ENCODE data around the gene APIP.

Gene APIP

DNA sequence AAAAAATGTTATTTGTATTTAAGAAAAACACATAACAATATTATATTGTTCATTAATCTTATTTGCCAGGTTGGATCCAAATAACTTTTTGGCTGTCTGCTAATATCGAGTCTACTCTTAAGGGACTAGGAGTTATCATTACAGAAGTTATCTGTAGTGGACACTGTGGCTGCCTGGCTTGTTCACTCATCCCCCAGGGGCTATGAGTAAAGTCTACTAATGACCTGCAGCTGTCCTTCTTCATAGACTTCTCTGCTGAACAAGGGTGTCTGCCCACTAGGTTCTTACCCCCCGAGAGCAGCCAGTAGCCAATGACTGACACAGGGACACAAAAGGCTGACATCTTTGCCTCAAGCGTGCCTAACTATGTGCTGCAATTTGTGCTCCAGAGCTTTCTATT, 69.7 kb downstream of the APIP start:
- H4K20me1 ChIP-seq (ENCODE audit: insufficient read depth, low read length), result no peaks in the 10 kb centered on the region
- no peak overlapping the region for H3K27ac ChIP-seq (ENCODE audit: low read length)
- H3F3A ChIP-seq (ENCODE audit: insufficient read depth, low read length), result no peaks in the 10 kb centered on the region
- no peak overlapping the region for H3K4me2 ChIP-seq (ENCODE audit: low read depth, low read length)
- H3K4me1 ChIP-seq (ENCODE audit: low read length), result no peaks in the 10 kb centered on the region
- H3K9ac ChIP-seq (ENCODE audit: low read length), result no peak overlapping the region
- no peaks in the 10 kb centered on the region for H3K9me2 ChIP-seq (replicated peaks; ENCODE audit: insufficient read depth, low read length)
- H3K36me3 ChIP-seq (replicated peaks; ENCODE audit: insufficient read depth, low read length), result no peaks in the 10 kb centered on the region
- H3K79me2 ChIP-seq (ENCODE audit: low read length), result no peaks in the 10 kb centered on the region
- TF ChIP-seq, protein P1, sequence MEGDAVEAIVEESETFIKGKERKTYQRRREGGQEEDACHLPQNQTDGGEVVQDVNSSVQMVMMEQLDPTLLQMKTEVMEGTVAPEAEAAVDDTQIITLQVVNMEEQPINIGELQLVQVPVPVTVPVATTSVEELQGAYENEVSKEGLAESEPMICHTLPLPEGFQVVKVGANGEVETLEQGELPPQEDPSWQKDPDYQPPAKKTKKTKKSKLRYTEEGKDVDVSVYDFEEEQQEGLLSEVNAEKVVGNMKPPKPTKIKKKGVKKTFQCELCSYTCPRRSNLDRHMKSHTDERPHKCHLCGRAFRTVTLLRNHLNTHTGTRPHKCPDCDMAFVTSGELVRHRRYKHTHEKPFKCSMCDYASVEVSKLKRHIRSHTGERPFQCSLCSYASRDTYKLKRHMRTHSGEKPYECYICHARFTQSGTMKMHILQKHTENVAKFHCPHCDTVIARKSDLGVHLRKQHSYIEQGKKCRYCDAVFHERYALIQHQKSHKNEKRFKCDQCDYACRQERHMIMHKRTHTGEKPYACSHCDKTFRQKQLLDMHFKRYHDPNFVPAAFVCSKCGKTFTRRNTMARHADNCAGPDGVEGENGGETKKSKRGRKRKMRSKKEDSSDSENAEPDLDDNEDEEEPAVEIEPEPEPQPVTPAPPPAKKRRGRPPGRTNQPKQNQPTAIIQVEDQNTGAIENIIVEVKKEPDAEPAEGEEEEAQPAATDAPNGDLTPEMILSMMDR (IDR thresholded peaks at IDR 0.05; ENCODE audit: low read length), result no peak
- TF ChIP-seq EZH2phosphoT487 (IDR thresholded peaks at IDR 0.05; ENCODE audit: low read length) (no peak), EZH2 (optimal IDR thresholded peaks at IDR 0.05; ENCODE audit: low read depth, low read length) (no peak)
- DNase-seq, result no peak
- H3K9me3 ChIP-seq (replicated peaks; ENCODE audit: insufficient read depth, low read length), result no peaks in the 10 kb centered on the region
- H3K4me3 ChIP-seq (ENCODE audit: low read length), result no peak overlapping the region
- no peaks in the 10 kb centered on the region for H3K27me3 ChIP-seq (replicated peaks; ENCODE audit: insufficient read depth, low read length)
- H2AFZ ChIP-seq (ENCODE audit: low read length), result no peak overlapping the region

- TF ChIP-seq EZH2 (optimal IDR thresholded peaks at IDR 0.05; ENCODE audit: low read depth, low read length) (no peak), EZH2phosphoT487 (IDR thresholded peaks at IDR 0.05; ENCODE audit: low read length) (no peak)
- TF ChIP-seq, protein P1 (IDR thresholded peaks at IDR 0.05; ENCODE audit: low read length), result no peak
- DNase-seq, result no peak
- Histone ChIP-seq H3K4me2 (ENCODE audit: low read depth, low read length) (no peak overlapping the region), H3K4me3 (ENCODE audit: low read length) (no peak overlapping the region), H3K27ac (ENCODE audit: low read length) (no peak overlapping the region), H3K4me1 (ENCODE audit: low read length) (no peaks in the 10 kb centered on the region), H3K36me3 (replicated peaks; ENCODE audit: insufficient read depth, low read length) (no peaks in the 10 kb centered on the region), H3F3A (ENCODE audit: insufficient read depth, low read length) (no peaks in the 10 kb centered on the region), H3K9ac (ENCODE audit: low read length) (no peak overlapping the region), H3K27me3 (replicated peaks; ENCODE audit: insufficient read depth, low read length) (no peaks in the 10 kb centered on the region), H2AFZ (ENCODE audit: low read length) (no peak overlapping the region), H4K20me1 (ENCODE audit: insufficient read depth, low read length) (no peaks in the 10 kb centered on the region), H3K9me2 (replicated peaks; ENCODE audit: insufficient read depth, low read length) (no peaks in the 10 kb centered on the region), H3K9me3 (replicated peaks; ENCODE audit: insufficient read depth, low read length) (no peaks in the 10 kb centered on the region), H3K79me2 (ENCODE audit: low read length) (no peaks in the 10 kb centered on the region)
Measured at GRCh38 chr11:34844463-34845112, 71.6 kb downstream of the APIP start.

GRCh38 chr11:34843271-34843670, 72.9 kb downstream of the APIP start:
- no peaks in the 10 kb centered on the region for H3K36me3 ChIP-seq (replicated peaks; ENCODE audit: insufficient read depth, low read length)
- H3K4me2 ChIP-seq (ENCODE audit: low read depth, low read length), result no peak overlapping the region
- H3F3A ChIP-seq (ENCODE audit: insufficient read depth, low read length), result no peaks in the 10 kb centered on the region
- no peak for DNase-seq
- H3K9ac ChIP-seq (ENCODE audit: low read length), result no peak overlapping the region
- no peaks in the 10 kb centered on the region for H3K9me3 ChIP-seq (replicated peaks; ENCODE audit: insufficient read depth, low read length)
- H3K27me3 ChIP-seq (replicated peaks; ENCODE audit: insufficient read depth, low read length), result no peaks in the 10 kb centered on the region
- no peak overlapping the region for H3K27ac ChIP-seq (ENCODE audit: low read length)
- no peaks in the 10 kb centered on the region for H3K4me1 ChIP-seq (ENCODE audit: low read length)
- H3K79me2 ChIP-seq (ENCODE audit: low read length), result no peaks in the 10 kb centered on the region
- TF ChIP-seq, protein P1 (IDR thresholded peaks at IDR 0.05; ENCODE audit: low read length), result no peak
- no peak for TF ChIP-seq EZH2 (optimal IDR thresholded peaks at IDR 0.05; ENCODE audit: low read depth, low read length)
- TF ChIP-seq EZH2phosphoT487 (IDR thresholded peaks at IDR 0.05; ENCODE audit: low read length), result no peak
- H3K9me2 ChIP-seq (replicated peaks; ENCODE audit: insufficient read depth, low read length), result no peaks in the 10 kb centered on the region
- H3K4me3 ChIP-seq (ENCODE audit: low read length), result no peak overlapping the region
- no peaks in the 10 kb centered on the region for H4K20me1 ChIP-seq (ENCODE audit: insufficient read depth, low read length)
- H2AFZ ChIP-seq (ENCODE audit: low read length), result no peak overlapping the region
